Superior temporal gyrus (tissue), 1 donor: ENCODE measurements around the gene PLXNA1.
A peak's percentile ranks its signal among the peaks of the same experiment; 100 is the strongest.

ENCODE experiments used
- DNase-seq: peaks from one replicate; pipeline ENCODE4 v3.0.0-alpha.2; 2016; ENCODE audit errors: extremely low spot score

PLXNA1 gene

GRCh38 chr3:127018306-127018828 lies 35.5 kb downstream of the PLXNA1 start:
- DNase-seq = no peak

GRCh38 chr3:127019449-127019848 lies 36.5 kb downstream of the PLXNA1 start:
- DNase-seq = no peak

- DNase-seq = no peak
Observed at GRCh38 chr3:127020543-127020942, 37.6 kb downstream of the PLXNA1 start.

- no peak for DNase-seq
Observed at GRCh38 chr3:127022849-127023248, 39.9 kb downstream of the PLXNA1 start.

- peak; percentile 22 for DNase-seq
Observed at GRCh38 chr3:127025456-127025855, 42.5 kb downstream of the PLXNA1 start.

- no peak for DNase-seq
Observed at GRCh38 chr3:127026036-127026435, 43.1 kb downstream of the PLXNA1 start.

GRCh38 chr3:127026661-127027060 lies 43.7 kb downstream of the PLXNA1 start:
- DNase-seq = no peak

- no peak for DNase-seq
Observed at GRCh38 chr3:127027061-127027735, 44.3 kb downstream of the PLXNA1 start.

- DNase-seq = no peak
Observed at GRCh38 chr3:127027811-127028548, 45.1 kb downstream of the PLXNA1 start.

GRCh38 chr3:127028781-127029657 lies 46.1 kb downstream of the PLXNA1 start:
- no peak for DNase-seq

- no peak for DNase-seq
Observed at GRCh38 chr3:127029658-127030507, 47.0 kb downstream of the PLXNA1 start.

GRCh38 chr3:127030508-127031412 lies 47.8 kb downstream of the PLXNA1 start:
- no peak for DNase-seq

- DNase-seq = no peak
Observed at GRCh38 chr3:127031413-127031810, 48.5 kb downstream of the PLXNA1 start.

GRCh38 chr3:127031845-127032244 lies 48.9 kb downstream of the PLXNA1 start:
- DNase-seq = no peak

GRCh38 chr3:127032296-127032990 lies 49.5 kb downstream of the PLXNA1 start:
- DNase-seq = no peak
